AG09309 (cell line): ENCODE results near the gene WASF3.

ENCODE experiments used
- DNase-seq: peaks from one replicate; pipeline ENCODE4 v3.0.0-alpha.2; 2010; ENCODE audit warnings: low read depth
- H3K4me3 ChIP-seq: 2 replicates; pipeline ENCODE4 v1.5.1; 2011; ENCODE audit warnings: mild to moderate bottlenecking, low read depth, low read length, moderate library complexity; ENCODE audit not compliant: control insufficient read depth
- CTCF ChIP-seq: IDR thresholded peaks from 2 replicates; pipeline ENCODE4 v1.5.1; 2011; ENCODE audit warnings: mild to moderate bottlenecking, low read depth, low read length, inconsistent platforms; ENCODE audit not compliant: insufficient read depth, control insufficient read depth; ENCODE audit errors: missing control alignments

WASF3 gene

GRCh38 chr13:26660766-26661165 is 103.3 kb downstream of the WASF3 start:
- no peak for DNase-seq
- no peak for TF ChIP-seq CTCF
- H3K4me3 ChIP-seq, result no peak overlapping the region

- no peak overlapping the region for H3K4me3 ChIP-seq
- TF ChIP-seq CTCF, result no peak
- no peak for DNase-seq
These were observed 106.3 kb downstream of the WASF3 start for GRCh38 chr13:26663791-26664190.

GRCh38 chr13:26664286-26664685 is 106.8 kb downstream of the WASF3 start:
- H3K4me3 ChIP-seq, result no peak overlapping the region
- no peak for DNase-seq
- no peak for TF ChIP-seq CTCF

GRCh38 chr13:26664876-26665275 is 107.4 kb downstream of the WASF3 start:
- no peak overlapping the region for H3K4me3 ChIP-seq
- TF ChIP-seq CTCF, result no peak
- no peak for DNase-seq

- no peak for TF ChIP-seq CTCF
- no peak overlapping the region for H3K4me3 ChIP-seq
- no peak for DNase-seq
These were observed 111.1 kb downstream of the WASF3 start for GRCh38 chr13:26668357-26669146.

GRCh38 chr13:26673890-26674289 is 116.4 kb downstream of the WASF3 start:
- no peak for DNase-seq
- no peak for TF ChIP-seq CTCF
- H3K4me3 ChIP-seq, result no peak overlapping the region
